IMR-90 (cell line): ENCODE data around the gene HOTAIR. TPM values are rescaled to one million over a fixed set of nuclear protein-coding genes. Genes with fewer than 3 reads are reported as not detected.

Experiments used
- ATAC-seq: fragments of 200-7000 bp; cut with Tn5 transposase; 2 replicates; pipeline ENCODE4 v1.9.1; 2020; ENCODE audit warnings: low read depth, mild to moderate bottlenecking, moderate library complexity
- BruUV-seq: library from RNA; stranded (reverse); fragments of 400-500 nt; replicated peaks from 2 replicates; lab custom pipeline; 2021; lab: Mats Ljungman, UMichigan
- CTCF ChIA-PET: fragments of 300-600 bp; formaldehyde crosslinking; extraction: SDS; loops from one replicate; lab custom pipeline; 2021; ENCODE audit warnings: antibody characterized with exemption; lab: Yijun Ruan, JAX
- POLR2A ChIA-PET: fragments of 300-600 bp; sonication (Branson Sonifier 250); formaldehyde crosslinking; loops from one replicate; lab custom pipeline; 2022; ENCODE audit warnings: antibody characterized with exemption; ENCODE audit not compliant: unreplicated experiment; lab: Charles Lee
- DNase-seq: peaks from one replicate; pipeline ENCODE4 v3.0.0; 2013
- H2AFZ ChIP-seq: replicated peaks from 2 replicates; pipeline ENCODE3; 2013; ENCODE audit warnings: low read length, mild to moderate bottlenecking; ENCODE audit not compliant: poor library complexity
- H2AK5ac ChIP-seq: 2 replicates; pipeline ENCODE4 v1.6.1; 2013; ENCODE audit warnings: low read depth, low read length, inconsistent platforms
- H2AK9ac ChIP-seq: replicated peaks from 2 replicates; pipeline ENCODE3; 2013; ENCODE audit warnings: mild to moderate bottlenecking, low read depth, low read length, moderate library complexity; ENCODE audit not compliant: poor library complexity
- H2BK120ac ChIP-seq: 2 replicates; pipeline ENCODE4 v1.6.1; 2013; ENCODE audit warnings: low read depth, low read length, inconsistent platforms
- H2BK15ac ChIP-seq: 3 replicates; pipeline ENCODE4 v1.6.1; 2013; ENCODE audit warnings: low read depth, low read length, inconsistent platforms
- H2BK20ac ChIP-seq: 2 replicates; pipeline ENCODE4 v1.6.1; 2013; ENCODE audit warnings: low read depth, mild to moderate bottlenecking, inconsistent platforms, low read length, moderate library complexity
- H2BK5ac ChIP-seq: 2 replicates; pipeline ENCODE4 v1.6.1; 2013; ENCODE audit warnings: mild to moderate bottlenecking, low read depth, low read length, inconsistent platforms; ENCODE audit not compliant: poor library complexity, severe bottlenecking
- H3K14ac ChIP-seq: replicated peaks from 2 replicates; pipeline ENCODE4 v1.6.1; 2013; ENCODE audit warnings: low read depth, low read length, inconsistent platforms
- H3K18ac ChIP-seq: 2 replicates; pipeline ENCODE4 v1.6.1; 2013; ENCODE audit warnings: low read depth, low read length, control low read depth
- H3K23ac ChIP-seq: 2 replicates; pipeline ENCODE4 v1.6.1; 2013; ENCODE audit warnings: low read depth, low read length, inconsistent platforms
- H3K27ac ChIP-seq: 2 replicates; pipeline ENCODE4 v1.5.1; 2013; ENCODE audit warnings: mild to moderate bottlenecking, control low read depth, low read length; ENCODE audit not compliant: insufficient read depth
- H3K27me3 ChIP-seq: 2 replicates; pipeline ENCODE4 v1.6.1; 2013; ENCODE audit warnings: low read length; ENCODE audit not compliant: control insufficient read depth, insufficient read depth
- H3K36me3 ChIP-seq: 2 replicates; pipeline ENCODE4 v1.6.1; 2013; ENCODE audit warnings: low read length, mixed read lengths; ENCODE audit not compliant: control insufficient read depth, insufficient read depth
- H3K4ac ChIP-seq: 2 replicates; pipeline ENCODE4 v1.6.1; 2013; ENCODE audit warnings: low read depth, low read length, inconsistent platforms
- H3K4me1 ChIP-seq: 2 replicates; pipeline ENCODE4 v1.6.1; 2013; ENCODE audit warnings: low read length, mixed read lengths; ENCODE audit not compliant: control insufficient read depth, insufficient read depth
- H3K4me2 ChIP-seq: 2 replicates; pipeline ENCODE4 v1.6.1; 2013; ENCODE audit warnings: low read depth, mild to moderate bottlenecking, control low read depth, low read length, moderate library complexity
- H3K4me3 ChIP-seq: 2 replicates; pipeline ENCODE4 v1.5.1; 2013; ENCODE audit warnings: low read depth, mild to moderate bottlenecking, control low read depth, low read length, moderate library complexity; ENCODE audit not compliant: insufficient read depth
- H3K56ac ChIP-seq: 2 replicates; pipeline ENCODE4 v1.6.1; 2013; ENCODE audit warnings: low read length, inconsistent platforms; ENCODE audit not compliant: insufficient read depth; ENCODE audit errors: extremely low read depth
- H3K79me1 ChIP-seq, 2 experiments: 2 replicates each; pipeline ENCODE4 v1.6.1; 2013; ENCODE audit warnings: low read length in 2 of 2, inconsistent platforms in 1 of 2, low read depth in 1 of 2
- H3K9ac ChIP-seq: 2 replicates; pipeline ENCODE4 v1.6.1; 2013; ENCODE audit warnings: low read depth, low read length, control low read depth
- H3K9me1 ChIP-seq: 2 replicates; pipeline ENCODE4 v1.6.1; 2013; ENCODE audit warnings: low read length, inconsistent platforms; ENCODE audit not compliant: insufficient read depth
- H3K9me3 ChIP-seq: 2 replicates; pipeline ENCODE4 v1.6.1; 2013; ENCODE audit warnings: low read length; ENCODE audit not compliant: control insufficient read depth, insufficient read depth
- H4K20me1 ChIP-seq: 2 replicates; pipeline ENCODE4 v1.6.1; 2013; ENCODE audit warnings: low read length, inconsistent platforms; ENCODE audit not compliant: insufficient read depth
- H4K5ac ChIP-seq: 2 replicates; pipeline ENCODE4 v1.6.1; 2013; ENCODE audit warnings: mild to moderate bottlenecking, low read depth, low read length, control low read depth
- H4K8ac ChIP-seq, 2 experiments: 2 replicates each; pipeline ENCODE4 v1.6.1; 2013; ENCODE audit warnings: low read depth in 2 of 2, low read length in 2 of 2, control low read depth in 1 of 2, inconsistent platforms in 1 of 2
- H4K91ac ChIP-seq: 2 replicates; pipeline ENCODE4 v1.6.1; 2013; ENCODE audit warnings: low read depth, low read length, inconsistent platforms; ENCODE audit not compliant: insufficient read depth
- CEBPB ChIP-seq: IDR thresholded peaks from 2 replicates; pipeline ENCODE4 v1.6.1; 2012; ENCODE audit warnings: low read depth, low read length, improper control_type of control experiment
- MXI1 ChIP-seq: IDR thresholded peaks from 2 replicates; pipeline ENCODE4 v1.6.1; 2012; ENCODE audit warnings: low read depth, mild to moderate bottlenecking, low read length, moderate library complexity, borderline replicate concordance
- WGBS, 2 experiments: methylation state at CpG; one replicate each; pipeline versions ENCODE4 v1.1.5 to v1.1.7; 2013; ENCODE audit warnings: missing lambda C conversion rate in 2 of 2; ENCODE audit not compliant: insufficient read length in 1 of 2; ENCODE audit errors: extremely low coverage in 2 of 2; 5-methylcytosine and 5-hydroxymethylcytosine counted together
- dilution Hi-C: fragments of 300-500 bp; cut with HindIII; formaldehyde crosslinking; loops from one replicate; pipeline ENCODE4 v1.14.3; 2018; ENCODE audit warnings: low sequenced_read_pairs; ENCODE audit not compliant: unreplicated experiment
- in situ Hi-C: fragments of 300-500 bp; cut with MboI; formaldehyde crosslinking; loops from 3 replicates; pipeline ENCODE4 v1.14.3; 2019; ENCODE audit warnings: low sequenced_read_pairs, inconsistent platforms, mixed read lengths
- intact Hi-C: fragments of 100-400 bp; cut with micrococcal nuclease; formaldehyde crosslinking; loops from 2 replicates; pipeline ENCODE4 v1.10.0; 2022
- polyA plus RNA-seq, 3 experiments: library from polyadenylated mRNA; depleted of rRNA; stranded (reverse); fragments of >200 nt; gene quantifications; 2 replicates each; pipeline ENCODE4 v1.2.3, GENCODE V29; 2012; ENCODE audit warnings: low replicate concordance in 1 of 3
- total RNA-seq: library from RNA; depleted of rRNA; stranded (reverse); fragments of >200 nt; gene quantifications from 2 replicates; pipeline ENCODE4 v1.2.3, GENCODE V29; 2012

The HOTAIR gene
- total and polyA plus RNA-seq, 2 of the 4 experiments (the other 2 are of a cell fraction) = not detected

DNA sequence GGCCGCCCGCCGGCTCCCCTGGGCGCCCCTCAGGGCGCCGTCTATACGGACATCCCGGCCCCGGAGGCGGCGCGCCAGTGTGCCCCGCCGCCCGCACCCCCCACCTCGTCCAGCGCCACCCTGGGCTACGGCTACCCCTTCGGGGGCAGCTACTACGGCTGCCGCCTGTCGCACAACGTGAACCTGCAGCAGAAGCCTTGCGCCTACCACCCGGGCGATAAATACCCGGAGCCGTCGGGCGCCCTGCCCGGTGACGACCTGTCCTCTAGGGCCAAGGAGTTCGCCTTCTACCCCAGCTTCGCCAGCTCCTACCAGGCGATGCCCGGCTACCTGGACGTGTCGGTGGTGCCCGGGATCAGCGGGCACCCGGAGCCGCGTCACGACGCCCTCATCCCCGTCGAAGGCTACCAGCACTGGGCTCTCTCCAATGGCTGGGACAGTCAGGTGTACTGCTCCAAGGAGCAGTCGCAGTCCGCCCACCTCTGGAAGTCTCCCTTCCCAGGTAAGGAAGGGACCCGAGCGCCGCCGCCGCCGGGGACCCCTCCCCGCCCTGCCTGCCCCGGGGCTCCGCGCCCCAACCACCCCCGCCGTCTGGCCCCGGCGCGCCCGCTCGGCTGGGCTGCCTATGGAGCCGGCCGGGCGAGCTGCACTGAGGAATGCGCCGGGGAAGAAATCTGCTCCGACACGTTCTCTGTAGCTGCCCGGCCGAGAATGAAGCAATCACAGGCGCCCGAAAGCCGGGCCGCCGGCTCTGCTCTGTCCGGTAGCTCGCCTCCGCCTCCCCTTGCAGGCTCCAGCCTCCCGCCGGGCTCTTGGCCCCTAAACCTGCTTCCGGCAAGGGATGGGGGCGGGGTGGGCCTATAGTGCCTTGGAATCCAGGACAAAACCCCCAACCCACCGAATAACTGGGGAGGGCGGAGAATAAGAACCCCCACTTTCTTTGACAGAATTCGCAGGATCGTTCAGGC is 35.3 kb downstream of the HOTAIR start:
- TF ChIP-seq MXI1 (no peak), CEBPB (peak; percentile 32; the same call in 1 of the 2 replicates)
- H2AK5ac ChIP-seq = no peak overlapping the region
- intact Hi-C loops = no loop called here
- no peak overlapping the region for H4K8ac ChIP-seq
- H3K4me3 ChIP-seq = no peak overlapping the region
- no peaks in the 10 kb centered on the region for H3K4me1 ChIP-seq
- BruUV-seq = no TSS peak
- 9% methylated on average over 47 of the region's 91 CpGs; no CpG with 5 or more reads in 1 of the 2 experiments for WGBS, 2 experiments
- H4K20me1 ChIP-seq = no peaks in the 10 kb centered on the region
- peaks cover 9% of the 10 kb centered on the region for H3K9me3 ChIP-seq
- in situ Hi-C loops = no loop called here
- no peaks in the 10 kb centered on the region for H3K36me3 ChIP-seq
- H3K56ac ChIP-seq = no peak overlapping the region
- H3K4ac ChIP-seq = no peak overlapping the region
- H3K27me3 ChIP-seq = peaks cover 87% of the 10 kb centered on the region
- H3K14ac ChIP-seq = no peak overlapping the region
- peak; percentile 35 for ATAC-seq
- dilution Hi-C loops = no loop called here
- H3K4me2 ChIP-seq = no peak overlapping the region
- POLR2A ChIA-PET = no interaction called here
- no peak overlapping the region for H2AFZ ChIP-seq
- no peak overlapping the region for H2BK120ac ChIP-seq
- no peak overlapping the region for H3K27ac ChIP-seq
- CTCF ChIA-PET = no interaction called here
- H3K9me1 ChIP-seq = no peaks in the 10 kb centered on the region
- no peak overlapping the region for H2AK9ac ChIP-seq
- no peak overlapping the region for H3K18ac ChIP-seq
- H2BK15ac ChIP-seq = no peak overlapping the region
- H2BK20ac ChIP-seq = no peak overlapping the region
- no peak overlapping the region for H3K9ac ChIP-seq
- H3K79me1 ChIP-seq = no peaks in the 10 kb centered on the region
- no peak overlapping the region for H4K91ac ChIP-seq
- no peak overlapping the region for H4K5ac ChIP-seq
- DNase-seq = no peak
- H2BK5ac ChIP-seq = no peak overlapping the region
- H3K23ac ChIP-seq = no peak overlapping the region
